Cardiac fibroblast (primary cell): ENCODE results near the gene TIGD1.

Source experiments
- DNase-seq, 2 donors: peaks; one replicate each; pipeline versions ENCODE4 v3.0.0 to v3.0.0-alpha.2; 2010; ENCODE audit warnings: low read depth in 2 of 2
- H3K4me3 ChIP-seq, 2 donors: replicated peaks in 1 of 2; 1 replicate in 1 of 2; 2 replicates in 1 of 2; pipeline ENCODE4 v1.5.1; 2011; ENCODE audit warnings: low read depth in 2 of 2, low read length in 2 of 2, mild to moderate bottlenecking in 2 of 2, moderate library complexity in 1 of 2
- TF ChIP-seq, protein P1 (sequence below): IDR thresholded peaks from one replicate; pipeline ENCODE4 v1.5.1; 2011; ENCODE audit warnings: low read depth, mild to moderate bottlenecking, low read length, inconsistent platforms

TIGD1 gene

DNA sequence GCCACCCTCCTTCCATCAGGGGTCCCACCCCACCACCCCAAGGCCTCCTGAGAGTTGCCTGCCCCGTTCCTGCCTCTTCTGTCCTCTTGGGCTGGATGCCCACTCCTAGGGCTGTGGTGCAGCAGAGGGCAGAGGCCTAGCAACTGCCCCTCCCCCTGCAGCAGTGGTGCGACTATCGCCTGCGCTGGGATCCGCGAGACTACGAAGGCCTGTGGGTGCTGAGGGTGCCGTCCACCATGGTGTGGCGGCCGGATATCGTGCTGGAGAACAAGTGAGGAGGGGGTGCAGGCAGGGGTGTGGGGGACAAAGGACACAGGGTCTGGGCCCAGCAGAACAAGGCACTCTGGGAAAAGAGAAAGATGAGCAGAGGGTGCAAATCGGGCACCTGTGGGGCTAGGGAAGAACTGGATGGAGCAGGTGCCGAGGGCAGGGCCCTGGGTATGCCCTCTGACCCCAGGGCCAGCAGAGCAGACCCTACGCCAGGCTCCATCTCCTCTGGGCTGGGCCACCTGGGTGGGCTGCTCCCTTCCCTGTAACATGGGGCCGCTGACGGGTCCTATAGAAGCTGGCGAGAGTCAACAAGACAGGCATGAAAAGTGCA lies 9.8 kb downstream of the TIGD1 start:
- DNase-seq: no peak
- H3K4me3 ChIP-seq: no peak overlapping the region
- TF ChIP-seq, protein P1, sequence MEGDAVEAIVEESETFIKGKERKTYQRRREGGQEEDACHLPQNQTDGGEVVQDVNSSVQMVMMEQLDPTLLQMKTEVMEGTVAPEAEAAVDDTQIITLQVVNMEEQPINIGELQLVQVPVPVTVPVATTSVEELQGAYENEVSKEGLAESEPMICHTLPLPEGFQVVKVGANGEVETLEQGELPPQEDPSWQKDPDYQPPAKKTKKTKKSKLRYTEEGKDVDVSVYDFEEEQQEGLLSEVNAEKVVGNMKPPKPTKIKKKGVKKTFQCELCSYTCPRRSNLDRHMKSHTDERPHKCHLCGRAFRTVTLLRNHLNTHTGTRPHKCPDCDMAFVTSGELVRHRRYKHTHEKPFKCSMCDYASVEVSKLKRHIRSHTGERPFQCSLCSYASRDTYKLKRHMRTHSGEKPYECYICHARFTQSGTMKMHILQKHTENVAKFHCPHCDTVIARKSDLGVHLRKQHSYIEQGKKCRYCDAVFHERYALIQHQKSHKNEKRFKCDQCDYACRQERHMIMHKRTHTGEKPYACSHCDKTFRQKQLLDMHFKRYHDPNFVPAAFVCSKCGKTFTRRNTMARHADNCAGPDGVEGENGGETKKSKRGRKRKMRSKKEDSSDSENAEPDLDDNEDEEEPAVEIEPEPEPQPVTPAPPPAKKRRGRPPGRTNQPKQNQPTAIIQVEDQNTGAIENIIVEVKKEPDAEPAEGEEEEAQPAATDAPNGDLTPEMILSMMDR: no peak

DNA sequence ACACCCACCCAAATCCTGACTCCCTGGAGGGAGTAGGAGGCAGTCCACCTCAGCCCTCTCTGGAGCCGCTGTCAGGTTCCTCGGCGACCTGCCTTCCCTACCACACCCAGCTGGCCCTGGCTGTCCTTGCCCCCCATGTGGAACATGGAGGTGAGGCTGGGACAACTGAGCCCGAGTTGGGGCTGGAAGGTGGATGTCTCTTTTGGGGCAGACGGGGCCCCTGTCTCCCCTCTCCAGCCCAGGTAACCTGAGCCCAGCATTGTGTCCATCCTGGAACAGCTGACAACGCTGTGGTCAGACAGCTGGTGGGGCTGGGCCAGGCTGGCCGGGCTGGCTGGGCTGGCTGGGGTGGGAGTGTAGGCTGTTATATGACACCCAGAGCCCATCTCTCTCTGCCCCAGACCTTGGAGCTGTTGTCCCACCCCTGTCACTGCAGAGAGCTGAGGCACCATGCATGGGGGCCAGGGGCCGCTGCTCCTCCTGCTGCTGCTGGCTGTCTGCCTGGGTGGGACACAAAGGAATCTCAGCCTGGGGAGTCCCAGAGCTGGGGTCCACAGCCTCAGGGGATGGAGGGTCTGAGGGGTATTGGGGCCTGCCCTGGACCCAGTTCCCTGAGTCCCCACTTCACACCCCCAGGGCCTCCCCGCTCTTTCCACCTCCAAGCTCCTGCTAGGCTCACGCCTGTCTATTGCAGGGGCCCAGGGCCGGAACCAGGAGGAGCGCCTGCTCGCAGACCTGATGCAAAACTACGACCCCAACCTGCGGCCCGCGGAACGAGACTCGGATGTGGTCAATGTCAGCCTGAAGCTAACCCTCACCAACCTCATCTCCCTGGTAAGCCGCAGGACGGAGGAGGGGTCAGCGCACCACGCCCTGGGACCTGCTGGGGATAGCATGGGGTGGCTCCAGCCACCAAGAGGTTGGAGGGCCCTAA lies 10.8 kb downstream of the TIGD1 start, which contains the start of gene CHRNG:
TSS of gene CHRNG (plus strand) at position 395 of the 934 bp plus-strand sequence. CDS start at position 451, 56 bp downstream.
- no peak for DNase-seq
- TF ChIP-seq, protein P1: no peak
- H3K4me3 ChIP-seq: no peak within 1 kb of the TSS

DNA sequence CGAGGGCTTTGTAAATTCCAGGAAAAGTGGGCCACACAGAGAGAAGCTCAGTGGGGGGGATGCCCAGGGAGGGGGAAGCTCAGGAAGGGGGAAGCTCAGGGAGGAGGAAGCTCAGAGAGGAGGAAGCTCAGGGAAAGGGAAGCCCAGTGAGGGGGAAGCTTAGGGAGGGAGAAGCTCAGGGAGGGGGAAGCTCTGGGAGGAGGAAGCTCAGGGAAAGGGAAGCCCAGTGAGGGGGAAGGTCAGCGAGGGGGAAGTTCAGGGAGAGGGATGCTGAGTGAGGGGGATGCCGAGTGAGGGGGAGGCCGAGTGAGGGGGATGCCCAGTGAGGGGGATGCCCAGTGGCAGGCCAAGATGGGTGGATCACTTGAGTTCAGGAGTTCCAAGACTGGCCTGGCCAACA lies 11.7 kb downstream of the TIGD1 start:
- no peak overlapping the region for H3K4me3 ChIP-seq
- TF ChIP-seq, protein P1: no peak
- no peak for DNase-seq

DNA sequence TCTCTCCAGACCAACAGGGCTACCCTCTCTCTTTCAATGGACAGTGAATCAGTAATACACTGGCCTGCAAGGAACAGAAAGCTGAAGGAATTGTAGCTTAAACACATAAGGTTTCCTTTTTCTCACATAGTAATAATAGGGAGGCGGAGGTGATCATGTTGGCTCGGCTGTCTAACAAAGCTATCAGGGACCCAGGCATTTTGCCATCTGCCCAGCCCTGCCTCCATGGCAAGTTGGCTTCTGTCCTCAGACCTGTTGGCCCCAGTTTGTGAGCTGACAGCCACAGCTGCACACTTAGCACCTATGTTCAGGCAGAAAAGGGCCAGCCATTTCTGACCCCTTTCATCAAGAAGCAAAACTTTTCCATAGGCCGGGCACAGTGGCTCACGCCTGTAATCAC lies 12.9 kb downstream of the TIGD1 start:
- DNase-seq: no peak
- TF ChIP-seq, protein P1: no peak
- H3K4me3 ChIP-seq: no peak overlapping the region

DNA sequence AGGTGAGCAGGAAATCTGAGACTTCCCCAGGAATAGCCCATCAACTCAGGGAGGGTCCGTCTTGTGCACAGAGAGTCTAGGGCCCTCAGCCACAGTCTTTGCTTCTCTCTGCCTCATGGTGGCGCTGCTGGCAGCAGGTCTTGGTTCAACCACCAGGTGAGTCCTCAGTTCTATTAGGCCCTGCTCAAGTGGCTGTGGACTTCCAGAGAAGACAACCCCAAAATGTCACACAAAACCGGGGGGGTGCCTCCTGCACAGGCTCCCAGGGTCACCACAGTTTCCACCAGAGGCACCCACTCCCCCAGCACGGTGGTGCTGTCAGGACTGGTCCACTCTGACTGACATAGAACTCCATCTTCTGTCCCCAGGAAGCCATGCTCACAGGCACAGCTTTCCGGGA lies 13.3 kb downstream of the TIGD1 start:
- no peak overlapping the region for H3K4me3 ChIP-seq
- TF ChIP-seq, protein P1: peak; percentile 38
- DNase-seq: no peak

DNA sequence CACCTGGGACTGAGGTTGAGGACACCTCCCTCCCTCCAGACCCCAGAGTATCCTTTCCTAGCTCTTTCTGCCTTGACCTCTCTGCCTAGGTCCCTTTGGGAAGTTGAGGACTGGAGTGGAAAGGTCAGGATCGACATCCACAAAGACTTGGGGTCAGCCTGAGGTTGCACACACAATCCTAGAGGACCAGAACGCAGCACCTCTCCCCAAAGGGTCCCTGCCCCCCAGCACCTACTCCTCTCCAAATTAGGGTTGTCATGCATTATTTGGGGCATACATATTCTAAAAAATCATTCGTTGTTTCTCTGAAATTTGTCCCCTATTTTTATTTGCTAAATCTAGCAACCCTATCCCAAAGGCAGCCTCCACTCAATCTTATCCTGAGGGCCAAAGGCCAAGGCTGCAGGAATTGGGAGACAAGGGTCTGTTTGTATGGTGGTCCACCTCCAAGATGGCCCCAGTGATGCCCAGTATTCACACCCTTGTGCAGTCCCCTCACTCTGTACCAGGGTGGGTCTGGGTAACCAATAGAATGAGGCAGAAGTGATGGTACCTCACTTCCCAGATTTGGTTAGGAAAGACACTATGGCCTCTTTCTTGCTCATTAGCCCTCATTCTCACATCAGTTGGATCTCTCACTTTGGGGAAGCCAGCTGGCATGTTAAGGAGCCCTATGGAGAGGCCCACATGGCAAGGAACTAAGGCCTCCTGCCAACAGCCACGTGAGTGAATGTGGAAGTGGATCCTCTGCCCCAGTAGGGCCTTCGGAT lies 14.4 kb downstream of the TIGD1 start:
- H3K4me3 ChIP-seq: no peak overlapping the region
- no peak for DNase-seq
- TF ChIP-seq, protein P1: no peak
